OCI-LY7 (cell line): ENCODE data around the gene CLCF1. TPM values are rescaled to one million over a fixed set of nuclear protein-coding genes. Genes with fewer than 3 reads are reported as not detected.

Source experiments
- BruUV-seq: library from RNA; stranded (reverse); fragments of 400-500 nt; replicated peaks from 2 replicates; lab custom pipeline; 2021; lab: Mats Ljungman, UMichigan
- CTCF ChIA-PET: fragments of 300-600 bp; sonication (Branson Sonifier 250); formaldehyde crosslinking; loops from one replicate; lab custom pipeline; 2022; ENCODE audit warnings: antibody characterized with exemption; ENCODE audit not compliant: unreplicated experiment; lab: Charles Lee
- POLR2A ChIA-PET: fragments of 300-600 bp; sonication (Branson Sonifier 250); formaldehyde crosslinking; loops from one replicate; lab custom pipeline; 2022; ENCODE audit warnings: antibody characterized with exemption; lab: Charles Lee
- DNase-seq: peaks from one replicate; pipeline ENCODE4 v3.0.0-alpha.2; 2015; ENCODE audit warnings: low spot score
- H2AFZ ChIP-seq: fragments of 200-600 bp; sonication (generic), shearing (Covaris generic); 2 replicates; pipeline ENCODE4 v1.6.1; 2014; ENCODE audit warnings: mild to moderate bottlenecking, antibody characterized with exemption, low read length, moderate library complexity
- H3K27ac ChIP-seq: fragments of 200-600 bp; sonication (generic); 2 replicates; pipeline ENCODE4 v1.5.1; 2014; ENCODE audit warnings: mixed run types, low read depth, mild to moderate bottlenecking, moderate library complexity, low read length, inconsistent platforms; ENCODE audit not compliant: poor library complexity, severe bottlenecking
- H3K36me3 ChIP-seq: fragments of 200-600 bp; sonication (generic); 2 replicates; pipeline ENCODE4 v1.6.1; 2014; ENCODE audit warnings: mild to moderate bottlenecking, antibody characterized with exemption, low read length, moderate library complexity, mixed read lengths; ENCODE audit not compliant: insufficient read depth
- H3K4me1 ChIP-seq: fragments of 200-600 bp; sonication (generic); 2 replicates; pipeline ENCODE4 v1.5.1; 2014; ENCODE audit warnings: mild to moderate bottlenecking, low read length; ENCODE audit not compliant: insufficient read depth, poor library complexity, severe bottlenecking
- H3K4me2 ChIP-seq: fragments of 200-600 bp; sonication (generic); 2 replicates; pipeline ENCODE4 v1.6.1; 2014; ENCODE audit warnings: mild to moderate bottlenecking, low read length
- H3K4me3 ChIP-seq: fragments of 200-600 bp; sonication (generic); 2 replicates; pipeline ENCODE4 v1.5.1; 2014; ENCODE audit warnings: mild to moderate bottlenecking, low read depth, low read length; ENCODE audit not compliant: poor library complexity, severe bottlenecking
- H3K79me2 ChIP-seq: fragments of 200-600 bp; sonication (generic); 2 replicates; pipeline ENCODE4 v1.6.1; 2016; ENCODE audit warnings: low read depth, mild to moderate bottlenecking, low read length, moderate library complexity, mixed read lengths; ENCODE audit not compliant: insufficient read depth
- H3K9me2 ChIP-seq: fragments of 200-600 bp; sonication (generic); 2 replicates; pipeline ENCODE4 v1.6.1; 2016; ENCODE audit warnings: mild to moderate bottlenecking, low read length, mixed read lengths; ENCODE audit not compliant: insufficient read depth
- H3K9me3 ChIP-seq: fragments of 200-600 bp; sonication (generic); 2 replicates; pipeline ENCODE4 v1.6.1; 2014; ENCODE audit warnings: mild to moderate bottlenecking, mixed run types, low read length, mixed read lengths
- H4K20me1 ChIP-seq: fragments of 200-600 bp; sonication (generic); 2 replicates; pipeline ENCODE4 v1.6.1; 2014; ENCODE audit warnings: mild to moderate bottlenecking, antibody characterized with exemption, low read length, moderate library complexity, mixed read lengths; ENCODE audit not compliant: insufficient read depth
- CTCF ChIP-seq: fragments of 200-600 bp; sonication (generic); conservative IDR thresholded peaks from 2 replicates; pipeline ENCODE4 v1.5.1; 2014; ENCODE audit warnings: mild to moderate bottlenecking, antibody characterized with exemption, low read length, moderate library complexity, mixed read lengths
- EZH2phosphoT487 ChIP-seq: fragments of 200-600 bp; sonication (generic); IDR thresholded peaks from 2 replicates; pipeline ENCODE4 v1.6.1; 2018; ENCODE audit warnings: low read depth, borderline replicate concordance, mild to moderate bottlenecking, mixed run types, antibody characterized with exemption, low read length, moderate library complexity, mixed read lengths
- intact Hi-C: fragments of 100-400 bp; cut with micrococcal nuclease; formaldehyde crosslinking; loops from one replicate; pipeline ENCODE4 v1.10.0; 2022; ENCODE audit not compliant: unreplicated experiment
- total RNA-seq, 2 experiments: library from RNA; depleted of rRNA in 1 of 2; stranded (reverse); fragments of >200 nt in 1 of 2; shearing (Covaris generic) in 1 of 2; gene quantifications; 2 replicates each; pipeline ENCODE4 v1.2.3, GENCODE V29; 2014 to 2022

The CLCF1 gene
- total RNA-seq, 2 experiments from 2014 or later, result 0.34 to 0.35 TPM

DNA sequence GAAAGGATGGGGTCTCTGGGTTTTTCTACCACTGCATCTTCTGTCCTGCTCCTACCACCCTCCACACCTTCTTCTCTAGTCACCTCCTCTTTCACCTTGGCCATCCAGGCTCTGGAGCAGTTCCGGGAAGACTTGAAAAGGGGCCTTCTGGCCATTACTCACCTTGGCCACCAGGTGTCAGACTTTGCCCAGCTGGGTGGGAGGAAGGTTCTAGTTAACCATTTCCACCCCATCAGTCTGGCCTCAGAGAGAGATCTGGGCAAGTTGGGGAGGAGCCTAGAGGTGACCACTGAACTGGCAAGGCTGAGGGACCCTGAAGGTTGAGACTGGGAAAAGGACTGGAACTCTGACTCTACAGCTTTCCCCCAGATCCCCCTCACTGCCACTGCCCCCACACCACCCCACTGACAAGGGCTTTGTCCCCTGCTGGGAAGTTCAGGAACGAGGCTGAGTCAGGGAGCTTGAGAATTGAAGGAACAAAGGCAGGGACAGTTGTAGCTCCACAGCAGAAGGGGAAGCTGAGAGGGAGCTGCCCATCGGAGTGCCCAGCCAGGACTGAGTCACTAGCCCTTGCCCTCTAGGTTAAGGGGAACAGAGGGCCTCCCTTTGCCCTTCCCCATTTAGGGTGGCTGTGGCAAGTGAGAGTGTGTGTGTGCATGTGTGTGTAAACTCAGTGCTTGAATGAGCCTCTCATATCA lies 16.4 kb downstream of the CLCF1 start:
- POLR2A ChIA-PET, result interaction anchor here (0.7 to 9.3 kb wide), 3 partner anchors 12 to 50 kb away, joined by 3 to 106 read pairs (median 3); no protein-coding TSS in a partner anchor
- intact Hi-C loops, result loop anchor here (1.0 to 10.0 kb wide), 3 partner anchors 17 to 228 kb away; partner anchors contain the start of gene GSTP1
- Histone ChIP-seq H3K36me3 (no peaks in the 10 kb centered on the region), H3K27ac (peak overlapping the region; percentile 93), H3K4me1 (peaks cover 43% of the 10 kb centered on the region), H3K79me2 (peaks cover 11% of the 10 kb centered on the region; the same call in 1 of the 2 replicates), H2AFZ (peak overlapping the region; percentile 59; the same call in 1 of the 2 replicates), H4K20me1 (no peaks in the 10 kb centered on the region), H3K9me3 (no peaks in the 10 kb centered on the region), H3K4me2 (peak overlapping the region; percentile 96), H3K4me3 (peak overlapping the region; percentile 70), H3K9me2 (no peaks in the 10 kb centered on the region)
- CTCF ChIA-PET, result interaction anchor here (0.7 to 7.3 kb wide), 7 partner anchors 11 to 30 kb away, joined by 3 to 136 read pairs (median 6); partner anchors contain the start of gene CLCF1
- BruUV-seq, result no TSS peak
- TF ChIP-seq EZH2phosphoT487, result no peak
- TF ChIP-seq CTCF, result peak; percentile 98
- peak; percentile 89 for DNase-seq

GRCh38 chr11:67356387-67356863 lies 17.0 kb downstream of the CLCF1 start:
- ChIA-PET POLR2A (interaction anchor here (1.1 to 9.3 kb wide), 4 partner anchors 23 to 51 kb away, joined by 3 to 106 read pairs (median 4); partner anchors contain the start of gene PPP1CA), CTCF (interaction anchor here (0.7 to 7.3 kb wide), 7 partner anchors 11 to 275 kb away, joined by 3 to 136 read pairs (median 6); partner anchors contain the start of gene CLCF1)
- peak overlapping the region; percentile 93 for H3K27ac ChIP-seq
- H3K9me2 ChIP-seq, result no peaks in the 10 kb centered on the region
- H3K79me2 ChIP-seq, result peaks cover 11% of the 10 kb centered on the region; the same call in 1 of the 2 replicates
- peak overlapping the region; percentile 70 for H3K4me3 ChIP-seq
- no peaks in the 10 kb centered on the region for H4K20me1 ChIP-seq
- TF ChIP-seq CTCF (no peak), EZH2phosphoT487 (no peak)
- peaks cover 49% of the 10 kb centered on the region for H3K4me1 ChIP-seq
- BruUV-seq, result no TSS peak
- H3K36me3 ChIP-seq, result peaks cover 3% of the 10 kb centered on the region; the same call in 1 of the 2 replicates
- no peaks in the 10 kb centered on the region for H3K9me3 ChIP-seq
- peak overlapping the region; percentile 59; the same call in 1 of the 2 replicates for H2AFZ ChIP-seq
- peak overlapping the region; percentile 96 for H3K4me2 ChIP-seq
- peak; percentile 60 for DNase-seq
- intact Hi-C loops, result loop anchor here (10.0 kb wide), 1 partner anchor 228 kb away; the partner anchor contains the start of gene GSTP1
